Coronary artery (tissue), 2 donors: ENCODE measurements around the gene HCFC1.

Experiments
- DNase-seq: peaks from one replicate; pipeline ENCODE4 v3.0.0-alpha.2; 2017; ENCODE audit warnings: low spot score
- H3K27ac ChIP-seq, 2 donors: fragments of 200-600 bp; sonication (generic); one replicate each; pipeline ENCODE4 v1.5.1; 2016 to 2019
- H3K4me3 ChIP-seq: fragments of 200-600 bp; sonication (generic); 2 replicates; pipeline ENCODE4 v1.5.1; 2016; ENCODE audit warnings: mild to moderate bottlenecking, moderate library complexity
- CTCF ChIP-seq: fragments of 200-600 bp; sonication (generic); IDR thresholded peaks from one replicate; pipeline ENCODE4 v1.5.1; 2019; ENCODE audit warnings: antibody characterized with exemption

HCFC1 gene

GRCh38 chrX:153956044-153956907, 15.3 kb downstream of the HCFC1 start:
- Histone ChIP-seq H3K4me3 (no peak overlapping the region), H3K27ac (no peak overlapping the region)
- TF ChIP-seq CTCF: no peak
- DNase-seq: no peak

- no peak for DNase-seq
- H3K4me3 ChIP-seq: no peak overlapping the region
- no peak overlapping the region for H3K27ac ChIP-seq
- no peak for TF ChIP-seq CTCF
Measured at GRCh38 chrX:153955228-153955732, 16.3 kb downstream of the HCFC1 start.

GRCh38 chrX:153954558-153955227, 16.9 kb downstream of the HCFC1 start:
- DNase-seq: no peak
- Histone ChIP-seq H3K27ac (peak overlapping the region; percentile 70 to 84), H3K4me3 (no peak overlapping the region)
- no peak for TF ChIP-seq CTCF

GRCh38 chrX:153953892-153954557, 17.6 kb downstream of the HCFC1 start:
- DNase-seq: no peak
- Histone ChIP-seq H3K4me3 (peak overlapping the region; percentile 32), H3K27ac (peak overlapping the region; percentile 70 to 84)
- TF ChIP-seq CTCF: no peak

GRCh38 chrX:153953342-153953830, 18.2 kb downstream of the HCFC1 start:
- Histone ChIP-seq H3K27ac (peak overlapping the region; percentile 70 to 84), H3K4me3 (peak overlapping the region; percentile 32)
- DNase-seq: no peak
- TF ChIP-seq CTCF: peak; percentile 95

- H3K4me3 ChIP-seq: no peak overlapping the region
- peak overlapping the region; percentile 70 to 84 for H3K27ac ChIP-seq
- no peak for DNase-seq
Measured at GRCh38 chrX:153952373-153953026, 19.1 kb downstream of the HCFC1 start.

More at GRCh38 chrX:153952373-153953026, 19.1 kb downstream of the HCFC1 start:
- no peak for TF ChIP-seq CTCF
